Measurements from ENCODE around the gene RPS19. TPM values are rescaled to one million over a fixed set of nuclear protein-coding genes. Genes with fewer than 3 reads are reported as not detected.

RPS19 gene
- total and polyA plus RNA-seq, 3 donors from 2014 or later, result 869 to 1,270 (median 1,199) TPM

GRCh38 chr19:41863209-41863931 is 3.3 kb downstream of the RPS19 start:
- WGBS, 2 donors, result 81 to 82% methylated on average over 11 of the region's 11 CpGs
- no peak for DNase-seq
- Histone ChIP-seq H3K27ac (no peak overlapping the region), H3K36me3 (ENCODE audit: low read depth, missing control alignments) (no peaks in the 10 kb centered on the region), H3K9me3 (no peaks in the 10 kb centered on the region), H3K4me1 (peaks cover 20% of the 10 kb centered on the region), H3K27me3 (no peaks in the 10 kb centered on the region), H3K4me3 (no peak overlapping the region)
- intact Hi-C loops (cut with DNase I; ENCODE audit: low total_unique reads), result no loop called here
- TF ChIP-seq POLR2A (IDR thresholded peaks at IDR 0.05) (no peak), CTCF (IDR thresholded peaks at IDR 0.05) (no peak)

- intact Hi-C loops (cut with DNase I; ENCODE audit: low total_unique reads), result no loop called here
- Histone ChIP-seq H3K4me3 (no peak overlapping the region), H3K4me1 (peaks cover 20% of the 10 kb centered on the region), H3K27me3 (no peaks in the 10 kb centered on the region), H3K36me3 (ENCODE audit: low read depth, missing control alignments) (no peaks in the 10 kb centered on the region), H3K27ac (no peak overlapping the region), H3K9me3 (no peaks in the 10 kb centered on the region)
- no peak for DNase-seq
- WGBS, 2 donors, result 80 to 85% methylated on average over 5 of the region's 5 CpGs
- TF ChIP-seq CTCF (IDR thresholded peaks at IDR 0.05) (no peak), POLR2A (IDR thresholded peaks at IDR 0.05) (no peak)
Measured at GRCh38 chr19:41864374-41864773, 4.3 kb downstream of the RPS19 start.

GRCh38 chr19:41866284-41866683 is 6.2 kb downstream of the RPS19 start:
- H3K4me1 ChIP-seq, result peaks cover 13% of the 10 kb centered on the region
- TF ChIP-seq POLR2A (IDR thresholded peaks at IDR 0.05) (no peak), CTCF (IDR thresholded peaks at IDR 0.05) (no peak)
- 89 to 93% methylated on average over 3 of the region's 3 CpGs for WGBS, 2 donors

GRCh38 chr19:41868120-41868988 is 8.3 kb downstream of the RPS19 start:
- no peaks in the 10 kb centered on the region for H3K36me3 ChIP-seq (ENCODE audit: low read depth, missing control alignments)
- TF ChIP-seq POLR2A (IDR thresholded peaks at IDR 0.05) (no peak), CTCF (IDR thresholded peaks at IDR 0.05) (no peak)
- intact Hi-C loops (cut with DNase I; ENCODE audit: low total_unique reads), result no loop called here

More at GRCh38 chr19:41866284-41866683, 6.2 kb downstream of the RPS19 start:
- Histone ChIP-seq H3K27ac (no peak overlapping the region), H3K36me3 (ENCODE audit: low read depth, missing control alignments) (no peaks in the 10 kb centered on the region), H3K4me3 (no peak overlapping the region), H3K9me3 (no peaks in the 10 kb centered on the region), H3K27me3 (no peaks in the 10 kb centered on the region)
- intact Hi-C loops (cut with DNase I; ENCODE audit: low total_unique reads), result no loop called here
- DNase-seq, result no peak

More at GRCh38 chr19:41868120-41868988, 8.3 kb downstream of the RPS19 start:
- H3K4me3 ChIP-seq, result no peak overlapping the region
- no peaks in the 10 kb centered on the region for H3K4me1 ChIP-seq
- no peaks in the 10 kb centered on the region for H3K27me3 ChIP-seq
- H3K27ac ChIP-seq, result no peak overlapping the region
- DNase-seq, result no peak
- H3K9me3 ChIP-seq, result no peaks in the 10 kb centered on the region
- WGBS, 2 donors, result 76 to 87% methylated on average over 10 of the region's 10 CpGs

Data from testis (tissue), 3 donors.